K562 (cell line): Measurements from ENCODE around the gene FBXO8. TPM values are rescaled to one million over a fixed set of nuclear protein-coding genes. Genes with fewer than 3 reads are reported as not detected.

Experiments
- ATAC-seq: fragments of 200-7000 bp; cut with Tn5 transposase; 3 replicates; pipeline ENCODE4 v1.9.1; 2020; ENCODE audit warnings: moderate library complexity
- BruUV-seq: library from RNA; stranded (reverse); fragments of 400-500 nt; replicated peaks from 2 replicates; lab custom pipeline; 2021; lab: Mats Ljungman, UMichigan
- CTCF ChIA-PET: fragments of 300-600 bp; formaldehyde crosslinking; extraction: SDS; loops from one replicate; lab custom pipeline; 2021; ENCODE audit warnings: low intra/inter-chr PET ratio; lab: Yijun Ruan, JAX
- POLR2A ChIA-PET: fragments of 300-600, 350-650 bp; sonication (Branson Sonifier 250); formaldehyde crosslinking; extraction: SDS; loops from one replicate; lab custom pipeline; 2021; ENCODE audit warnings: antibody characterized with exemption, inconsistent platforms; lab: Yijun Ruan, JAX
- DNase-seq, 4 experiments: peaks; one replicate each; pipeline versions ENCODE4 v3.0.0 to v3.0.0-alpha.2; 2011 to 2018; ENCODE audit warnings: low spot score in 3 of 4, mixed read lengths in 3 of 4; ENCODE audit errors: extremely low read depth in 1 of 4
- FAIRE-seq: peaks from 2 replicates; lab custom pipeline; 2011; peaks lifted over from hg19 to GRCh38; lab: Jason Lieb, UNC
- H2AFZ ChIP-seq: 2 replicates; pipeline ENCODE4 v1.6.0; 2011; ENCODE audit warnings: low read depth, low read length, control low read depth, inconsistent platforms
- H3K27ac ChIP-seq: fragments of 200-600 bp; 3 replicates; pipeline ENCODE4 v1.8.0; 2011; ENCODE audit warnings: low read depth, mild to moderate bottlenecking, control low read depth, inconsistent platforms, low read length, moderate library complexity, mixed read lengths; ENCODE audit errors: extremely low read depth
- H3K27me3 ChIP-seq, 2 experiments: fragments of 300-600 bp in 1 of 2; 2 replicates in 1 of 2; 3 replicates in 1 of 2; pipeline versions ENCODE4 v1.6.0 to v1.8.0; 2011; ENCODE audit warnings: inconsistent platforms in 2 of 2, low read length in 2 of 2, mild to moderate bottlenecking in 1 of 2, mixed read lengths in 1 of 2, moderate library complexity in 1 of 2; ENCODE audit not compliant: control insufficient read depth in 2 of 2, insufficient read depth in 2 of 2
- H3K36me3 ChIP-seq: fragments of 300-600 bp; 3 replicates; pipeline ENCODE4 v1.8.0; 2011; ENCODE audit warnings: mild to moderate bottlenecking, low read length, inconsistent platforms; ENCODE audit not compliant: control insufficient read depth, insufficient read depth
- H3K4me1 ChIP-seq, 2 experiments: fragments of 200-600 bp in 1 of 2; replicated peaks in 1 of 2; 2 replicates in 1 of 2; 3 replicates in 1 of 2; pipeline versions ENCODE4 v1.5.1 to v1.8.0; 2011; ENCODE audit warnings: inconsistent platforms in 2 of 2, low read length in 2 of 2, mild to moderate bottlenecking in 1 of 2, mixed read lengths in 1 of 2, moderate library complexity in 1 of 2; ENCODE audit not compliant: control insufficient read depth in 2 of 2, insufficient read depth in 2 of 2
- H3K4me2 ChIP-seq: 2 replicates; pipeline ENCODE4 v1.6.1; 2011; ENCODE audit warnings: low read length, control low read depth, inconsistent platforms, mixed read lengths; ENCODE audit not compliant: insufficient read depth
- H3K4me3 ChIP-seq: fragments of 200-600 bp; sonication (generic), shearing (Covaris generic); 2 replicates; pipeline ENCODE4 v1.5.1; 2016; ENCODE audit warnings: control low read depth, inconsistent platforms
- H3K79me2 ChIP-seq: fragments of 200-600 bp; 3 replicates; pipeline ENCODE4 v1.8.0; 2011; ENCODE audit warnings: low read length, inconsistent platforms; ENCODE audit not compliant: control insufficient read depth, insufficient read depth
- H3K9ac ChIP-seq, 2 experiments: 2 replicates each; pipeline versions ENCODE4 v1.6.0 to v1.6.1; 2011; ENCODE audit warnings: low read depth in 2 of 2, low read length in 2 of 2, control low read depth in 1 of 2, inconsistent platforms in 1 of 2, mild to moderate bottlenecking in 1 of 2, mixed read lengths in 1 of 2; ENCODE audit not compliant: insufficient read depth in 1 of 2
- H3K9me1 ChIP-seq: one replicate; pipeline ENCODE4 v1.6.0; 2011; ENCODE audit warnings: inconsistent platforms, mild to moderate bottlenecking, low read length, moderate library complexity; ENCODE audit not compliant: control insufficient read depth, insufficient read depth
- H3K9me3 ChIP-seq: replicated peaks from 2 replicates; pipeline ENCODE4 v1.5.1; 2011; ENCODE audit warnings: low read depth, low read length, inconsistent platforms; ENCODE audit not compliant: control insufficient read depth, insufficient read depth
- H4K20me1 ChIP-seq: replicated peaks from 2 replicates; pipeline ENCODE4 v1.6.1; 2011; ENCODE audit warnings: low read length, inconsistent platforms, mixed read lengths; ENCODE audit not compliant: control insufficient read depth, insufficient read depth
- COPS2 ChIP-seq: fragments of 450-650 bp; conservative IDR thresholded peaks from 2 replicates; pipeline ENCODE4 v1.6.1; 2016; ENCODE audit warnings: mild to moderate bottlenecking, moderate library complexity
- ETV1 ChIP-seq: fragments of 450-650 bp; conservative IDR thresholded peaks from 2 replicates; pipeline ENCODE4 v1.6.1; 2016; ENCODE audit warnings: missing genetic modification characterization, control low read depth, low read depth, missing compliant biosample characterization
- HMG20B ChIP-seq: fragments of 250-450 bp; sonication (Bioruptor Pico); IDR thresholded peaks from 2 replicates; pipeline ENCODE4 v1.5.0; 2021; ENCODE audit warnings: mild to moderate bottlenecking
- KDM1A ChIP-seq, 2 experiments: fragments of 450-650 bp; IDR thresholded peaks; 2 replicates each; pipeline ENCODE4 v1.6.1; 2016; ENCODE audit warnings: mild to moderate bottlenecking in 2 of 2
- KLF10 ChIP-seq: fragments of 250-450 bp; sonication (Bioruptor Pico); IDR thresholded peaks from 2 replicates; pipeline ENCODE4 v1.6.1; 2021; ENCODE audit warnings: matching md5 sums
- MAX ChIP-seq: sonication (generic); formaldehyde crosslinking; IDR thresholded peaks from 2 replicates; pipeline ENCODE4 v1.9.0; 2022; ENCODE audit warnings: mild to moderate bottlenecking, missing genetic modification reagents
- NRF1 ChIP-seq, 2 experiments: fragments of 450-650 bp; IDR thresholded peaks in 1 of 2; conservative IDR thresholded peaks in 1 of 2; 2 replicates each; pipeline ENCODE4 v1.6.1; 2014; ENCODE audit warnings: mild to moderate bottlenecking in 2 of 2
- RBM34 ChIP-seq: fragments of 200-400 bp; formaldehyde crosslinking; IDR thresholded peaks from 2 replicates; pipeline ENCODE4 v1.6.1; 2018; ENCODE audit warnings: low read length, borderline replicate concordance; ENCODE audit not compliant: insufficient read depth
- RCOR1 ChIP-seq, 2 experiments: IDR thresholded peaks; 2 replicates each; pipeline ENCODE4 v1.6.1; 2012; ENCODE audit warnings: low read depth in 2 of 2, low read length in 2 of 2, borderline replicate concordance in 1 of 2, improper control_type of control experiment in 1 of 2
- SPI1 ChIP-seq: IDR thresholded peaks from 2 replicates; pipeline ENCODE4 v1.6.1; 2011; ENCODE audit warnings: low read depth, low read length, control low read depth, borderline replicate concordance
- TEAD2 ChIP-seq: fragments of 450-650 bp; IDR thresholded peaks from 2 replicates; pipeline ENCODE4 v1.6.1; 2016; ENCODE audit warnings: missing genetic modification characterization, control low read depth, missing compliant biosample characterization
- WGBS: fragments of 100-300 bp; shearing (Covaris generic); methylation state at CpG from one replicate; pipeline ENCODE4 v1.1.6; 2016; ENCODE audit warnings: low coverage, mixed read lengths; ENCODE audit not compliant: insufficient coverage; ENCODE audit errors: missing lambda C conversion rate; 5-methylcytosine and 5-hydroxymethylcytosine counted together
- in situ Hi-C: fragments of 300-500 bp; cut with MboI; formaldehyde crosslinking; loops from 4 replicates; pipeline ENCODE4 v1.15.0; 2018; ENCODE audit warnings: inconsistent platforms, mixed read lengths
- intact Hi-C: fragments of 100-400 bp; cut with micrococcal nuclease; formaldehyde crosslinking; loops from 2 replicates; pipeline ENCODE4 v1.14.2; 2022
- polyA plus RNA-seq, 8 experiments: library from polyadenylated mRNA; depleted of rRNA in 4 of 8; stranded (reverse) in 5 of 8; unstranded in 3 of 8; fragments of >200 nt; fragmentation: Nextera tagmentation in 2 of 8; fragmentation: Illumina TruSeq in 1 of 8; extraction: Ambion mirVana in 2 of 8; extraction: Trizol in 1 of 8; gene quantifications; 2 replicates each; pipeline versions ENCODE4 v1.2.1 to v1.2.3, GENCODE V29; 2011 to 2014; ENCODE audit warnings: inconsistent platforms in 1 of 8, missing spikeins in 1 of 8
- total RNA-seq, 7 experiments: library from RNA; depleted of rRNA in 6 of 7; stranded (reverse); fragments of >200 nt in 6 of 7; fragmentation: Illumina TruSeq in 2 of 7; extraction: Trizol in 2 of 7; gene quantifications; 2 replicates each; pipeline versions ENCODE4 v1.2.1 to v1.2.3, GENCODE V29; 2011 to 2021; ENCODE audit warnings: low replicate concordance in 1 of 7
- TF ChIP-seq, protein P1 (sequence below): fragments of 250-450 bp; sonication (Bioruptor Pico); IDR thresholded peaks from 2 replicates; pipeline ENCODE4 v1.4.0; 2020

The FBXO8 gene
- total and polyA plus RNA-seq, 9 of the 15 experiments (the other 6 are each of a cell fraction or from before 2014, with no cell fraction given): 12.9 to 27.1 (median 14.8) TPM

- no peak for ATAC-seq
- Histone ChIP-seq H3K4me2 (no peak overlapping the region), H3K9me3 (peaks cover 5% of the 10 kb centered on the region; the same call in 1 of the 2 replicates), H3K9me1 (no peaks in the 10 kb centered on the region), H3K27me3 (no peaks in the 10 kb centered on the region), H2AFZ (no peak overlapping the region), H3K27ac (no peak overlapping the region), H4K20me1 (no peaks in the 10 kb centered on the region), H3K79me2 (no peaks in the 10 kb centered on the region), H3K36me3 (no peaks in the 10 kb centered on the region), H3K9ac (no peak overlapping the region), H3K4me1 (no peaks in the 10 kb centered on the region), H3K4me3 (no peak overlapping the region)
- DNase-seq: no peak
- TF ChIP-seq KLF10 (CRISPR knock-in tag) (no peak), COPS2 (no peak), RBM34 (no peak), SPI1 (no peak), TEAD2 (tag) (no peak), ETV1 (tag) (no peak)
- BruUV-seq: no TSS peak
- WGBS: 78% methylated on average over 13 of the region's 16 CpGs
- POLR2A ChIA-PET: no interaction called here
- CTCF ChIA-PET: no interaction called here
- intact Hi-C loops (no loop called here), in situ Hi-C loops (no loop called here)
- no peak for FAIRE-seq
These were observed 69.8 kb downstream of the FBXO8 start for GRCh38 chr4:174213731-174214100.

DNA sequence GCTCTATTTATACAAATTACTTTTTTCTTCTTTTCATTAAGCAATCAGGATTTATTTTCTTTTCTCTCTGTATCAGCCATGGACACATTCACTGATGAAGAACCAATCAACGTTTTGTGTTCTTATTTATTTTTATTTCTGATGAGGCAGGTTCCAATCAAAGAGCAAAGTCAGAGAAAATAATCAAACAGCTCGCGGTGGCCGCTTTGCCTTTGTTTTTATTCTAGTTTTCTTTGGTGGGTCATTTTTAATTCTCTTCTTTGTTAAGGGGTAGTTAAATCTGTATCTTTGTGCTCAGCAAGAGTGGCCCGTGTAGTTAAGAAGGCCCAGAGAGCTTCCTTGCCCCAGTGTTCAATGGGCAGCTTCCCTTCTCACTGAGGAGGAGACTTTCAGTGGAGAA, 71.4 kb downstream of the FBXO8 start:
- no peaks in the 10 kb centered on the region for H3K27me3 ChIP-seq
- POLR2A ChIA-PET: interaction anchor here (0.7 to 1.8 kb wide), 2 partner anchors 19 to 464 kb away, joined by 3 read pairs; no protein-coding TSS in a partner anchor
- no peak for TF ChIP-seq NRF1 (conservative IDR thresholded peaks at IDR 0.05 in 1 of 2, IDR thresholded peaks at IDR 0.05 in 1 of 2)
- no peak for TF ChIP-seq HMG20B (CRISPR knock-in tag)
- TF ChIP-seq, protein P1, sequence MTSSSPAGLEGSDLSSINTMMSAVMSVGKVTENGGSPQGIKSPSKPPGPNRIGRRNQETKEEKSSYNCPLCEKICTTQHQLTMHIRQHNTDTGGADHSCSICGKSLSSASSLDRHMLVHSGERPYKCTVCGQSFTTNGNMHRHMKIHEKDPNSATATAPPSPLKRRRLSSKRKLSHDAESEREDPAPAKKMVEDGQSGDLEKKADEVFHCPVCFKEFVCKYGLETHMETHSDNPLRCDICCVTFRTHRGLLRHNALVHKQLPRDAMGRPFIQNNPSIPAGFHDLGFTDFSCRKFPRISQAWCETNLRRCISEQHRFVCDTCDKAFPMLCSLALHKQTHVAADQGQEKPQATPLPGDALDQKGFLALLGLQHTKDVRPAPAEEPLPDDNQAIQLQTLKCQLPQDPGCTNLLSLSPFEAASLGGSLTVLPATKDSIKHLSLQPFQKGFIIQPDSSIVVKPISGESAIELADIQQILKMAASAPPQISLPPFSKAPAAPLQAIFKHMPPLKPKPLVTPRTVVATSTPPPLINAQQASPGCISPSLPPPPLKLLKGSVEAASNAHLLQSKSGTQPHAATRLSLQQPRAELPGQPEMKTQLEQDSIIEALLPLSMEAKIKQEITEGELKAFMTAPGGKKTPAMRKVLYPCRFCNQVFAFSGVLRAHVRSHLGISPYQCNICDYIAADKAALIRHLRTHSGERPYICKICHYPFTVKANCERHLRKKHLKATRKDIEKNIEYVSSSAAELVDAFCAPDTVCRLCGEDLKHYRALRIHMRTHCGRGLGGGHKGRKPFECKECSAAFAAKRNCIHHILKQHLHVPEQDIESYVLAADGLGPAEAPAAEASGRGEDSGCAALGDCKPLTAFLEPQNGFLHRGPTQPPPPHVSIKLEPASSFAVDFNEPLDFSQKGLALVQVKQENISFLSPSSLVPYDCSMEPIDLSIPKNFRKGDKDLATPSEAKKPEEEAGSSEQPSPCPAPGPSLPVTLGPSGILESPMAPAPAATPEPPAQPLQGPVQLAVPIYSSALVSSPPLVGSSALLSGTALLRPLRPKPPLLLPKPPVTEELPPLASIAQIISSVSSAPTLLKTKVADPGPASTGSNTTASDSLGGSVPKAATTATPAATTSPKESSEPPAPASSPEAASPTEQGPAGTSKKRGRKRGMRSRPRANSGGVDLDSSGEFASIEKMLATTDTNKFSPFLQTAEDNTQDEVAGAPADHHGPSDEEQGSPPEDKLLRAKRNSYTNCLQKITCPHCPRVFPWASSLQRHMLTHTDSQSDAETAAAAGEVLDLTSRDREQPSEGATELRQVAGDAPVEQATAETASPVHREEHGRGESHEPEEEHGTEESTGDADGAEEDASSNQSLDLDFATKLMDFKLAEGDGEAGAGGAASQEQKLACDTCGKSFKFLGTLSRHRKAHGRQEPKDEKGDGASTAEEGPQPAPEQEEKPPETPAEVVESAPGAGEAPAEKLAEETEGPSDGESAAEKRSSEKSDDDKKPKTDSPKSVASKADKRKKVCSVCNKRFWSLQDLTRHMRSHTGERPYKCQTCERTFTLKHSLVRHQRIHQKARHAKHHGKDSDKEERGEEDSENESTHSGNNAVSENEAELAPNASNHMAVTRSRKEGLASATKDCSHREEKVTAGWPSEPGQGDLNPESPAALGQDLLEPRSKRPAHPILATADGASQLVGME: no peak
- no peak for TF ChIP-seq RCOR1 (IDR thresholded peaks at IDR 0.05; ENCODE audit: borderline replicate concordance in 1 of 2, low read depth in 2 of 2, low read length in 2 of 2)
- no peak for TF ChIP-seq MAX (CRISPR knock-in tag)
- no peak for TF ChIP-seq KDM1A (IDR thresholded peaks at IDR 0.05)

More for the DNA sequence above, 71.4 kb downstream of the FBXO8 start:
- Histone ChIP-seq H4K20me1 (no peaks in the 10 kb centered on the region), H3K79me2 (no peaks in the 10 kb centered on the region), H3K9ac (no peak overlapping the region), H3K9me3 (peaks cover 5% of the 10 kb centered on the region; the same call in 1 of the 2 replicates), H3K4me2 (no peak overlapping the region), H3K4me1 (no peaks in the 10 kb centered on the region), H3K4me3 (no peak overlapping the region), H3K36me3 (no peaks in the 10 kb centered on the region), H3K9me1 (no peaks in the 10 kb centered on the region), H2AFZ (no peak overlapping the region), H3K27ac (no peak overlapping the region)
- WGBS: 14% methylated on average over 2 of the region's 5 CpGs
- CTCF ChIA-PET: no interaction called here
- in situ Hi-C loops (no loop called here), intact Hi-C loops (no loop called here)
- no peak for DNase-seq
- ATAC-seq: no peak
- FAIRE-seq: no peak
- BruUV-seq: no TSS peak
